ENCODE data around the gene VPS4B. TPM values are rescaled to one million over a fixed set of nuclear protein-coding genes. Genes with fewer than 3 reads are reported as not detected.
"Not testable (repeated sequence)": the region's sequence is repeated elsewhere in the genome, so short reads cannot be mapped to it uniquely, and the experiment has no call there.

The VPS4B gene
- total RNA-seq, result 85.8 TPM

- peak; percentile 100 for DNase-seq (ENCODE audit: low spot score)
These were observed at the start of gene VPS4B for GRCh38 chr18:63422087-63422863. Gene VPS4B, minus strand, starts transcription at chr18:63422476. Its CDS starts 217 bp downstream, at chr18:63422259.

- DNase-seq (ENCODE audit: low spot score), result no peak
These were observed 48.5 kb upstream of the VPS4B start for GRCh38 chr18:63470751-63471150.

- DNase-seq (ENCODE audit: low spot score), result no peak
These were observed 46.3 kb upstream of the VPS4B start for GRCh38 chr18:63468575-63468974.

- no peak for DNase-seq (ENCODE audit: low spot score)
These were observed 45.4 kb upstream of the VPS4B start for GRCh38 chr18:63467699-63468098.

GRCh38 chr18:63465059-63465458, 42.8 kb upstream of the VPS4B start:
- DNase-seq (ENCODE audit: low spot score), result no peak

- DNase-seq (ENCODE audit: low spot score), result no peak
These were observed 42.2 kb upstream of the VPS4B start for GRCh38 chr18:63464434-63464833.

- DNase-seq (ENCODE audit: low spot score), result no peak
These were observed 38.1 kb upstream of the VPS4B start for GRCh38 chr18:63460414-63460813.

GRCh38 chr18:63457977-63458376, 35.7 kb upstream of the VPS4B start:
- DNase-seq (ENCODE audit: low spot score), result no peak

- no peak for DNase-seq (ENCODE audit: low spot score)
These were observed 32.2 kb upstream of the VPS4B start for GRCh38 chr18:63454497-63454896.

GRCh38 chr18:63452751-63453150, 30.5 kb upstream of the VPS4B start:
- not testable (repeated sequence) for DNase-seq (ENCODE audit: low spot score)

GRCh38 chr18:63451799-63452660, 29.8 kb upstream of the VPS4B start:
- DNase-seq (ENCODE audit: low spot score), result no peak

- no peak for DNase-seq (ENCODE audit: low spot score)
These were observed 27.1 kb upstream of the VPS4B start for GRCh38 chr18:63449426-63449825.

- DNase-seq (ENCODE audit: low spot score), result no peak
These were observed 24.8 kb upstream of the VPS4B start for GRCh38 chr18:63447066-63447465.

- DNase-seq (ENCODE audit: low spot score), result no peak
These were observed 24.0 kb upstream of the VPS4B start for GRCh38 chr18:63446266-63446665.

GRCh38 chr18:63445037-63445436, 22.8 kb upstream of the VPS4B start:
- no peak for DNase-seq (ENCODE audit: low spot score)

GRCh38 chr18:63444580-63444979, 22.3 kb upstream of the VPS4B start:
- DNase-seq (ENCODE audit: low spot score), result no peak

GRCh38 chr18:63443829-63444228, 21.6 kb upstream of the VPS4B start:
- no peak for DNase-seq (ENCODE audit: low spot score)

- no peak for DNase-seq (ENCODE audit: low spot score)
These were observed 18.6 kb upstream of the VPS4B start for GRCh38 chr18:63440881-63441280.

- no peak for DNase-seq (ENCODE audit: low spot score)
These were observed 17.9 kb upstream of the VPS4B start for GRCh38 chr18:63440219-63440618.

GRCh38 chr18:63439334-63439733, 17.1 kb upstream of the VPS4B start:
- DNase-seq (ENCODE audit: low spot score), result no peak

- no peak for DNase-seq (ENCODE audit: low spot score)
These were observed 15.9 kb upstream of the VPS4B start for GRCh38 chr18:63438181-63438580.

GRCh38 chr18:63433334-63433866, 11.1 kb upstream of the VPS4B start:
- no peak for DNase-seq (ENCODE audit: low spot score)

GRCh38 chr18:63431180-63431579, 8.9 kb upstream of the VPS4B start:
- DNase-seq (ENCODE audit: low spot score), result no peak
